Activated naive CD8-positive, alpha-beta T cell treated with anti-CD3 and anti-CD28 coated beads for 36 hours (primary cell): ENCODE measurements around the gene TRANK1. TPM values are rescaled to one million over a fixed set of nuclear protein-coding genes. Genes with fewer than 3 reads are reported as not detected.

ENCODE experiments used
- total RNA-seq, 2 experiments: library from RNA; stranded (reverse); gene quantifications; one replicate each; pipeline ENCODE4 v1.2.3, GENCODE V29; 2021

The TRANK1 gene
- total RNA-seq, 2 experiments from 2014 or later: 17.2 to 20.7 TPM

Other genes with a start within 250 kb of the TRANK1 start
- gene DCLK3, start 180.5 kb downstream of the TRANK1 start, total RNA-seq: under 1 TPM; 0.10 to 0.72 TPM
- 10 to 100 TPM in 1 of 2 experiments, 1 to 10 TPM in 1; 9.6 to 10.1 TPM for gene EPM2AIP1, start 48.1 kb upstream of the TRANK1 start, total RNA-seq
- gene MLH1, start 48.5 kb upstream of the TRANK1 start, total RNA-seq: 10 to 100 TPM; 82.3 to 83.7 TPM
- 10 to 100 TPM; 22.4 to 23.2 TPM for gene LRRFIP2, start 229.5 kb upstream of the TRANK1 start, total RNA-seq